ENCODE results near the gene CCDC136.

Gene CCDC136

DNA sequence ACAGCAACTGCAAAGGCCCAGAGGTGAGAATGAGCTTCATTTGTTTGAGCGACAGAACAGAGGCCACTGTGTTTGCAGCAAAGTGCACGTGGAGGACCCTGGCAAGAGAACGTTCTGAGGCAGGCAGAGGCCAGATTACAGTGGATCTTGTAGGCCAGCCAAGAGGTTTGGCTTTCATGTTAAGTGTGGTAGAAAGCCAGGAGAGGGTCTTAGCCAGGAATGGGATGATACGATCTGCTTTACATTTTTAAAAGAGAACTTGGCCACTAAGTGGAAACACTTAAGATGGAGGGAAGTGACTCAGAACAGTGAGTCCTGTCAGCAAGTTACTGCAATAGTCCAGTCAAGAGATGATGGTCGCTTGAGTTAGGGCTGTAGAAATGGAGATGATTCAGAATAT, 4.6 kb downstream of the CCDC136 start:
- H3K4me3 ChIP-seq (ENCODE audit: low read depth, low read length, poor library complexity, severe bottlenecking), result no peak overlapping the region
- no peak overlapping the region for H2AFZ ChIP-seq (ENCODE audit: low read length)
- no peaks in the 10 kb centered on the region for H3K79me2 ChIP-seq (ENCODE audit: insufficient read depth, low read length)
- H3K4me2 ChIP-seq (ENCODE audit: low read length), result no peak overlapping the region
- H3K27me3 ChIP-seq (ENCODE audit: insufficient read depth, low read length), result no peaks in the 10 kb centered on the region
- H3K9me3 ChIP-seq (ENCODE audit: low read length), result no peaks in the 10 kb centered on the region
- no peaks in the 10 kb centered on the region for H3K9me2 ChIP-seq (ENCODE audit: low read depth, low read length)
- no peaks in the 10 kb centered on the region; the same call in 1 of the 2 replicates for H3K36me3 ChIP-seq (ENCODE audit: insufficient read depth, low read length)
- H3F3A ChIP-seq (ENCODE audit: insufficient read depth, low read length), result no peaks in the 10 kb centered on the region
- no peak for TF ChIP-seq EZH2 (IDR thresholded peaks at IDR 0.05; ENCODE audit: borderline replicate concordance, low read length)
- TF ChIP-seq, protein P1, sequence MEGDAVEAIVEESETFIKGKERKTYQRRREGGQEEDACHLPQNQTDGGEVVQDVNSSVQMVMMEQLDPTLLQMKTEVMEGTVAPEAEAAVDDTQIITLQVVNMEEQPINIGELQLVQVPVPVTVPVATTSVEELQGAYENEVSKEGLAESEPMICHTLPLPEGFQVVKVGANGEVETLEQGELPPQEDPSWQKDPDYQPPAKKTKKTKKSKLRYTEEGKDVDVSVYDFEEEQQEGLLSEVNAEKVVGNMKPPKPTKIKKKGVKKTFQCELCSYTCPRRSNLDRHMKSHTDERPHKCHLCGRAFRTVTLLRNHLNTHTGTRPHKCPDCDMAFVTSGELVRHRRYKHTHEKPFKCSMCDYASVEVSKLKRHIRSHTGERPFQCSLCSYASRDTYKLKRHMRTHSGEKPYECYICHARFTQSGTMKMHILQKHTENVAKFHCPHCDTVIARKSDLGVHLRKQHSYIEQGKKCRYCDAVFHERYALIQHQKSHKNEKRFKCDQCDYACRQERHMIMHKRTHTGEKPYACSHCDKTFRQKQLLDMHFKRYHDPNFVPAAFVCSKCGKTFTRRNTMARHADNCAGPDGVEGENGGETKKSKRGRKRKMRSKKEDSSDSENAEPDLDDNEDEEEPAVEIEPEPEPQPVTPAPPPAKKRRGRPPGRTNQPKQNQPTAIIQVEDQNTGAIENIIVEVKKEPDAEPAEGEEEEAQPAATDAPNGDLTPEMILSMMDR (IDR thresholded peaks at IDR 0.05; ENCODE audit: low read length), result no peak
- no peak overlapping the region for H3K27ac ChIP-seq (ENCODE audit: low read depth, low read length, poor library complexity, severe bottlenecking)
- H3K4me1 ChIP-seq (ENCODE audit: insufficient read depth, low read length, severe bottlenecking), result peaks cover 17% of the 10 kb centered on the region
- no peak overlapping the region for H3K9ac ChIP-seq (ENCODE audit: low read length)
- H4K20me1 ChIP-seq (ENCODE audit: insufficient read depth, low read length), result no peaks in the 10 kb centered on the region

DNA sequence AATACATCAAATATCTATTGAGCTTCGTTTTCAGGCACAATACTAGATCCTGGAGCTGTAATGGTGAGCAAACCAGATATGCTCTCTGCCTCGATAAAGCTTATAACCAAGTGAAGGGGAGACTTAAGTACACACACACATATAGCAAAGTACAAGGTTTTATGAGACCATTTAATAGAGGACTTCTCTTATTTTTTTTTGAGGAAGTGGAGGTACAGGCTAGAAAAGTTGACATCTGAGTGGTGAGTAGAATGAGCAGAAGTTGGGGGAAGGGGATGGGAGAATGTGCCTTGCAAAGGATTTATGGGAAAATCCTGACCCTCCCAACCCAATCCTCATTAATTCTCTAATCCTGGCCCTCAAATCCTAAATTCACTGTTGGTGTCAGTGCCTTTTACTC, 7.7 kb downstream of the CCDC136 start:
- H3K4me1 ChIP-seq (ENCODE audit: insufficient read depth, low read length, severe bottlenecking), result no peaks in the 10 kb centered on the region
- no peaks in the 10 kb centered on the region for H3K9me2 ChIP-seq (ENCODE audit: low read depth, low read length)
- no peak overlapping the region for H3K27ac ChIP-seq (ENCODE audit: low read depth, low read length, poor library complexity, severe bottlenecking)
- H2AFZ ChIP-seq (ENCODE audit: low read length), result no peak overlapping the region
- TF ChIP-seq EZH2 (IDR thresholded peaks at IDR 0.05; ENCODE audit: borderline replicate concordance, low read length), result no peak
- TF ChIP-seq, protein P1 (IDR thresholded peaks at IDR 0.05; ENCODE audit: low read length), result no peak
- H3K9me3 ChIP-seq (ENCODE audit: low read length), result no peaks in the 10 kb centered on the region
- H3F3A ChIP-seq (ENCODE audit: insufficient read depth, low read length), result no peaks in the 10 kb centered on the region
- H3K4me3 ChIP-seq (ENCODE audit: low read depth, low read length, poor library complexity, severe bottlenecking), result no peak overlapping the region
- H4K20me1 ChIP-seq (ENCODE audit: insufficient read depth, low read length), result no peaks in the 10 kb centered on the region
- no peaks in the 10 kb centered on the region for H3K79me2 ChIP-seq (ENCODE audit: insufficient read depth, low read length)
- H3K36me3 ChIP-seq (ENCODE audit: insufficient read depth, low read length), result no peaks in the 10 kb centered on the region; the same call in 1 of the 2 replicates
- no peaks in the 10 kb centered on the region for H3K27me3 ChIP-seq (ENCODE audit: insufficient read depth, low read length)
- no peak overlapping the region for H3K9ac ChIP-seq (ENCODE audit: low read length)
- no peak overlapping the region for H3K4me2 ChIP-seq (ENCODE audit: low read length)

DNA sequence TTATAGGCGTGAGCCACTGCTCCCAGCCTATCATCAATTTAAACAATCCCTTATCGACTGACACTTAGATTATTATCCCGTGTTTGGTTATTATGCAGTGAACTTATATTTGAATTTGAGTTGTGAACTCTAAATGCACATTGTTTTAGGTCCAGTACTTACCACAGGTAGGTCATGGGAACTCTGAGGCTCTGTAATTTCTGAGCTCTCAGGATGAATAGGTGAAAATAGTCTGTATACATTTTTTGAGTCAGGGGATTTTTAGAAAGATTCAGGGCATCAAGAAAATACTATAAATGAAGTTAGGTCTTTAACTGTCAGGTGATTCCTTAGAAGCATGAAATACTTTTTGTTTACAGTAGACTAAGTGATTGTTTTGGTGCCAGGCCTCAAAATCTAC, 8.8 kb downstream of the CCDC136 start:
- H3K9me2 ChIP-seq (ENCODE audit: low read depth, low read length), result no peaks in the 10 kb centered on the region
- peaks cover 5% of the 10 kb centered on the region; the same call in 1 of the 2 replicates for H3K36me3 ChIP-seq (ENCODE audit: insufficient read depth, low read length)
- H3K4me3 ChIP-seq (ENCODE audit: low read depth, low read length, poor library complexity, severe bottlenecking), result no peak overlapping the region
- H4K20me1 ChIP-seq (ENCODE audit: insufficient read depth, low read length), result no peaks in the 10 kb centered on the region
- H3K27ac ChIP-seq (ENCODE audit: low read depth, low read length, poor library complexity, severe bottlenecking), result no peak overlapping the region
- no peaks in the 10 kb centered on the region; the same call in 1 of the 2 replicates for H3K27me3 ChIP-seq (ENCODE audit: insufficient read depth, low read length)
- TF ChIP-seq, protein P1 (IDR thresholded peaks at IDR 0.05; ENCODE audit: low read length), result no peak
- no peak for TF ChIP-seq EZH2 (IDR thresholded peaks at IDR 0.05; ENCODE audit: borderline replicate concordance, low read length)
- H3K9me3 ChIP-seq (ENCODE audit: low read length), result no peaks in the 10 kb centered on the region
- no peaks in the 10 kb centered on the region for H3K4me1 ChIP-seq (ENCODE audit: insufficient read depth, low read length, severe bottlenecking)
- H3F3A ChIP-seq (ENCODE audit: insufficient read depth, low read length), result no peaks in the 10 kb centered on the region
- H3K79me2 ChIP-seq (ENCODE audit: insufficient read depth, low read length), result no peaks in the 10 kb centered on the region
- no peak overlapping the region for H3K9ac ChIP-seq (ENCODE audit: low read length)
- H2AFZ ChIP-seq (ENCODE audit: low read length), result no peak overlapping the region
- no peak overlapping the region for H3K4me2 ChIP-seq (ENCODE audit: low read length)

All from OCI-LY1 (cell line).